ENCODE measurements around the gene LRMDA. TPM values are rescaled to one million over a fixed set of nuclear protein-coding genes. Genes with fewer than 3 reads are reported as not detected.

LRMDA gene
- total RNA-seq, 2 experiments from 2014 or later, result not detected

DNA sequence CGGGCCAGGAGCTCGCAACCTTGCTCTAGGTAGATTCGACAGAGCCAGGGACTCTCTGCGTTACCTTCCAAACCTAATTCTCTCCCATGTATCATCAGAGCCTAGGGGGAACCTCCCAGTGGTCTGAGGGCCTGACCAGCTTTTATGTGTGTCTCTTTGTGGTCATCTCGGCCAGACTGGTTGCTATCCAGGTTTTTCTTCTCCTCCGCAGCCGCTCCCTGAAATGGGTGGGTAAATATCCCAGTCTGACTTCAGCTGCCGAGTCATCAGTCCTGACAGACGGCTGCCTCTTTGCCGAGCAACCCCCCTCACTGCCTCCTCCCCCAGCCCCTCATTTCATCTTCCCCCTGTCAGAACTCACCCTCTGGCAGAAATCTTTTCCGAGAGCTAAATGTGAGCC lies 578.1 kb downstream of the LRMDA start:
- DNase-seq (no peak), ATAC-seq (ENCODE audit: poor library complexity) (no peak)
- H3K9me3 ChIP-seq (ENCODE audit: control insufficient read depth in 1 of 2, insufficient read depth in 1 of 2, low read length in 2 of 2), result peaks cover 0 to 4% of the 10 kb centered on the region in 2 experiments
- Mint-ChIP-seq H3K36me3 (ENCODE audit: low read depth) (no peaks in the 10 kb centered on the region), H3K27ac (no peak overlapping the region), H3K9me3 (no peaks in the 10 kb centered on the region), H3K4me1 (ENCODE audit: low read depth) (no peaks in the 10 kb centered on the region), H3K4me3 (no peak overlapping the region), H3K27me3 (no peaks in the 10 kb centered on the region)
- no peak overlapping the region for H3K4me3 ChIP-seq (ENCODE audit: low read length)
- H3K27me3 ChIP-seq (ENCODE audit: control insufficient read depth in 1 of 2, insufficient read depth in 2 of 2, low read length in 2 of 2), result no peaks in the 10 kb centered on the region
- no peak for TF ChIP-seq CTCF (IDR thresholded peaks at IDR 0.05)
- intact Hi-C loops (cut with DNase I, micrococcal nuclease), result no loop called here
- POLR2A ChIA-PET, result no interaction called here
- no peaks in the 10 kb centered on the region for H3K4me1 ChIP-seq (ENCODE audit: insufficient read depth, low read length)
- CTCF ChIA-PET, result no interaction called here
- no peak overlapping the region for H3K27ac ChIP-seq (ENCODE audit: low read depth in 1 of 2, low read length in 2 of 2)
- no peaks in the 10 kb centered on the region for H3K36me3 ChIP-seq (ENCODE audit: insufficient read depth, low read length)

DNA sequence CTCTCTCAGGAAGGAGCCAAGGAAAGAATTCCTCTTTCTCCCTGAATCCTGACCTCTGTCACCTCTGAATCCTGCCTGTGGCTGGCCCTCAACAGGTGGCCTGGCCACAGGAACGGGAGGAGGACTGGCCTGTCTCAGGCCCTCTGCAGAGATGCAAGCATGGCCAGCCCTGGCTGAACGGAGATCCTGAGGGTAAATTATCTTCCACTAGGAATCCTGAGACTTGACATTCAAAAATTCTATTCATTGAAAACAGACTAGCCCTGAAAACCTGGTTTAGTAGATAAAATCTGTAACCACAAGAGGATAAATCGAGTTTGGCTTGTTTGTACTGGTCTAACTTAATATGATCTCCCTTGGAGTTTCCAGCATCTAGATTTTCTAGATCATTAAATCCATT lies 579.3 kb downstream of the LRMDA start:
- no peak overlapping the region for H3K4me3 Mint-ChIP-seq
- H3K27ac ChIP-seq (ENCODE audit: low read depth in 1 of 2, low read length in 2 of 2), result no peak overlapping the region
- H3K4me1 Mint-ChIP-seq (ENCODE audit: low read depth), result no peaks in the 10 kb centered on the region
- H3K27me3 Mint-ChIP-seq, result no peaks in the 10 kb centered on the region
- intact Hi-C loops (cut with DNase I, micrococcal nuclease), result no loop called here
- no peak for TF ChIP-seq CTCF (IDR thresholded peaks at IDR 0.05)
- no peak for DNase-seq
- H3K36me3 Mint-ChIP-seq (ENCODE audit: low read depth), result no peaks in the 10 kb centered on the region
- H3K27ac Mint-ChIP-seq, result no peak overlapping the region
- ChIA-PET POLR2A (no interaction called here), CTCF (no interaction called here)
- no peaks in the 10 kb centered on the region for H3K27me3 ChIP-seq (ENCODE audit: control insufficient read depth in 1 of 2, insufficient read depth in 2 of 2, low read length in 2 of 2)
- peaks cover 0 to 4% of the 10 kb centered on the region in 2 experiments for H3K9me3 ChIP-seq (ENCODE audit: control insufficient read depth in 1 of 2, insufficient read depth in 1 of 2, low read length in 2 of 2)
- no peaks in the 10 kb centered on the region for H3K36me3 ChIP-seq (ENCODE audit: insufficient read depth, low read length)
- H3K4me1 ChIP-seq (ENCODE audit: insufficient read depth, low read length), result no peaks in the 10 kb centered on the region
- no peak for ATAC-seq (ENCODE audit: poor library complexity)
- no peaks in the 10 kb centered on the region for H3K9me3 Mint-ChIP-seq
- H3K4me3 ChIP-seq (ENCODE audit: low read length), result no peak overlapping the region

DNA sequence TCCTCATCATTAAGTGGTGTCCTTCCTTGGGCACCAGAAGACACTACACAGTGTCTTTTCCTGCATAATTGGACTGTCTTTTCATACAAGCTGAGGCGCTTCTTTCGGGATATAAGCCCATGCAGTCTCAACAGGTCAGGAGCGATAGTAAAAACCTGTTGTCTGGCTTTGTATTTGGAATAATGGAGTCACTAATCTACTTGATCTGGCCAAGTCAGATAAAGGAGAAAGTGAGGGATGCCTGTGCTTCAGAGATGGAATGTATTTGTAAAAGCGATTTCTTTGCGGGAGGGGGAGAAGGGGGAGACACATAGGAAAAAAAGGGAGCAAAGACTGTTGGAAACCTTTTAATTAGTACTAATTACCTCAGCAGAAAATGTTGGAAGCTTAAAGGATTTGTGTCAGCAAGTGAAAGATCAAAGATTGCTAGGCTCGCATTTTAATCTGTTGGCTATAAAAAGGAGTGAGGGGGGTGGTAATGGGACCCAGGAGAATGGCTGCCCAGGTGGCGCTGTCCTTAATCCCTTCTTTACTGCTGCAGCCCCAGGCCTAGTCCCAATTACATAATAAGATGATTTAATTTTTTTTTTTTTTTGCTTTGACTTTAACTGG lies 581.4 kb downstream of the LRMDA start:
- H3K9me3 ChIP-seq (ENCODE audit: control insufficient read depth in 1 of 2, insufficient read depth in 1 of 2, low read length in 2 of 2), result peaks cover 0 to 8% of the 10 kb centered on the region in 2 experiments
- Mint-ChIP-seq H3K4me1 (ENCODE audit: low read depth) (no peaks in the 10 kb centered on the region), H3K27me3 (no peaks in the 10 kb centered on the region), H3K9me3 (no peaks in the 10 kb centered on the region), H3K4me3 (no peak overlapping the region), H3K36me3 (ENCODE audit: low read depth) (no peaks in the 10 kb centered on the region), H3K27ac (no peak overlapping the region)
- POLR2A ChIA-PET, result no interaction called here
- no peak overlapping the region for H3K27ac ChIP-seq (ENCODE audit: low read depth in 1 of 2, low read length in 2 of 2)
- H3K4me3 ChIP-seq (ENCODE audit: low read length), result no peak overlapping the region
- DNase-seq, result no peak
- H3K36me3 ChIP-seq (ENCODE audit: insufficient read depth, low read length), result no peaks in the 10 kb centered on the region
- no peak for ATAC-seq (ENCODE audit: poor library complexity)
- H3K4me1 ChIP-seq (ENCODE audit: insufficient read depth, low read length), result no peaks in the 10 kb centered on the region
- H3K27me3 ChIP-seq (ENCODE audit: control insufficient read depth in 1 of 2, insufficient read depth in 2 of 2, low read length in 2 of 2), result no peaks in the 10 kb centered on the region
- TF ChIP-seq CTCF (IDR thresholded peaks at IDR 0.05), result no peak
- intact Hi-C loops (cut with DNase I, micrococcal nuclease), result no loop called here
- CTCF ChIA-PET, result no interaction called here
